ENCODE data around the gene BCDIN3D. TPM values are rescaled to one million over a fixed set of nuclear protein-coding genes. Genes with fewer than 3 reads are reported as not detected.

Gene BCDIN3D
- total and polyA plus RNA-seq, 2 of the 8 experiments (the other 6 are each of a cell fraction or from before 2014, with no cell fraction given), result 1.6 to 2.4 TPM

DNA sequence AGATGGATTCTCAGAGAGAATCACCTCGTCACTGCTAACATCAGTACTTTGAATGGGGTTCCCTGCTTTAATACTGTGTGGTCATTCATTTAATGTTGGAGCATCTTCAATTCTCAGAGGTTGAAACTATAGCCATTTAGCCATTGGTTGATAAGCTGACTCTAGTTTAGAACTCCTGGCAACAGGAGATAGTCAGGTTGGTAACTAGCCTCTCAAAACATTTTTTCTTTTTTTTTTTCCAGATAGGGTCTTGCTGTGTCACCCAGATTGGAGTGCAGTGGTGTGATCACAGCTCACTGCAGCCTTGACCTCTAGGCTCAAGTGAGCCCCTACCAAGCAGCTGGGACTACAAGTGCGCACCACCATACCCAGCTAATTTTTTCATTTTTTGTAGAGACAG lies 11.2 kb downstream of the BCDIN3D start (continued):
- TF ChIP-seq CEBPB (IDR thresholded peaks at IDR 0.05; ENCODE audit: low read depth, low read length), result no peak

All from H1 (cell line).